Mesodermal cell (in vitro differentiated cells): Measurements from ENCODE around the gene PLA2G4F.

Source experiments
- H3K27ac ChIP-seq: 2 replicates; pipeline ENCODE4 v1.7.0; 2013; ENCODE audit warnings: mild to moderate bottlenecking, low read depth, low read length, moderate library complexity; ENCODE audit not compliant: severe bottlenecking
- H3K36me3 ChIP-seq: 2 replicates; pipeline ENCODE4 v1.7.1; 2013; ENCODE audit warnings: mild to moderate bottlenecking, low read length, moderate library complexity; ENCODE audit not compliant: control insufficient read depth, insufficient read depth
- H3K4me1 ChIP-seq: one replicate; pipeline ENCODE4 v1.7.1; 2013; ENCODE audit warnings: mild to moderate bottlenecking, low read length; ENCODE audit not compliant: insufficient read depth, control insufficient read depth, poor library complexity, severe bottlenecking
- H3K4me3 ChIP-seq: 2 replicates; pipeline ENCODE4 v1.7.0; 2013; ENCODE audit warnings: low read length, control low read depth, mild to moderate bottlenecking; ENCODE audit not compliant: insufficient read depth, poor library complexity, severe bottlenecking; ENCODE audit errors: extremely low read depth
- H3K9me3 ChIP-seq: 2 replicates; pipeline ENCODE4 v1.7.1; 2013; ENCODE audit warnings: mild to moderate bottlenecking, low read length, moderate library complexity; ENCODE audit not compliant: control insufficient read depth
- WGBS, 2 experiments: methylation state at CpG; one replicate each; pipeline ENCODE4 v1.1.5; 2013; ENCODE audit warnings: missing lambda C conversion rate in 2 of 2; ENCODE audit not compliant: insufficient coverage in 2 of 2; 5-methylcytosine and 5-hydroxymethylcytosine counted together

PLA2G4F gene

GRCh38 chr15:42147431-42147735 lies 9.1 kb downstream of the PLA2G4F start:
- no peak overlapping the region for H3K27ac ChIP-seq
- H3K36me3 ChIP-seq: no peaks in the 10 kb centered on the region
- H3K4me1 ChIP-seq: no peaks in the 10 kb centered on the region
- no peaks in the 10 kb centered on the region for H3K9me3 ChIP-seq
- WGBS, 2 experiments: 100% methylated on average over 2 to 4 of the region's 4 CpGs
- no peak overlapping the region for H3K4me3 ChIP-seq

GRCh38 chr15:42146551-42147430 lies 9.6 kb downstream of the PLA2G4F start:
- no peak overlapping the region for H3K4me3 ChIP-seq

GRCh38 chr15:42145546-42146455 lies 10.6 kb downstream of the PLA2G4F start:
- H3K4me3 ChIP-seq: no peak overlapping the region
- H3K4me1 ChIP-seq: no peaks in the 10 kb centered on the region
- H3K27ac ChIP-seq: no peak overlapping the region
- H3K36me3 ChIP-seq: no peaks in the 10 kb centered on the region
- H3K9me3 ChIP-seq: no peaks in the 10 kb centered on the region
- WGBS, 2 experiments: 89% methylated on average over 19 to 20 of the region's 29 CpGs

More at GRCh38 chr15:42146551-42147430, 9.6 kb downstream of the PLA2G4F start:
- Histone ChIP-seq H3K9me3 (no peaks in the 10 kb centered on the region), H3K4me1 (no peaks in the 10 kb centered on the region), H3K27ac (no peak overlapping the region), H3K36me3 (no peaks in the 10 kb centered on the region)
- 91 to 95% methylated on average over 13 to 18 of the region's 24 CpGs for WGBS, 2 experiments

- 82 to 83% methylated on average over 6 to 8 of the region's 9 CpGs for WGBS, 2 experiments
- Histone ChIP-seq H3K9me3 (no peaks in the 10 kb centered on the region), H3K4me3 (no peak overlapping the region), H3K36me3 (no peaks in the 10 kb centered on the region), H3K4me1 (no peaks in the 10 kb centered on the region), H3K27ac (no peak overlapping the region)
Observed at GRCh38 chr15:42144841-42145375, 11.5 kb downstream of the PLA2G4F start.

GRCh38 chr15:42143866-42144625 lies 12.4 kb downstream of the PLA2G4F start:
- Histone ChIP-seq H3K27ac (no peak overlapping the region), H3K4me1 (no peaks in the 10 kb centered on the region), H3K36me3 (no peaks in the 10 kb centered on the region), H3K4me3 (no peak overlapping the region), H3K9me3 (peaks cover 2% of the 10 kb centered on the region)
- 90 to 92% methylated on average over 15 to 18 of the region's 18 CpGs for WGBS, 2 experiments

GRCh38 chr15:42143356-42143755 lies 13.1 kb downstream of the PLA2G4F start:
- WGBS, 2 experiments: 89 to 92% methylated on average over 3 of the region's 4 CpGs
- Histone ChIP-seq H3K4me1 (no peaks in the 10 kb centered on the region), H3K4me3 (no peak overlapping the region), H3K9me3 (peaks cover 6% of the 10 kb centered on the region), H3K27ac (no peak overlapping the region), H3K36me3 (no peaks in the 10 kb centered on the region)

GRCh38 chr15:42141795-42142667 lies 14.4 kb downstream of the PLA2G4F start:
- H3K9me3 ChIP-seq: peaks cover 6% of the 10 kb centered on the region
- H3K4me3 ChIP-seq: no peak overlapping the region
- H3K27ac ChIP-seq: no peak overlapping the region
- H3K4me1 ChIP-seq: no peaks in the 10 kb centered on the region
- no peaks in the 10 kb centered on the region for H3K36me3 ChIP-seq
- WGBS, 2 experiments: 78 to 80% methylated on average over 12 to 20 of the region's 21 CpGs

- H3K9me3 ChIP-seq: peaks cover 6% of the 10 kb centered on the region
- no peak overlapping the region for H3K4me3 ChIP-seq
- H3K4me1 ChIP-seq: no peaks in the 10 kb centered on the region
- no peaks in the 10 kb centered on the region for H3K36me3 ChIP-seq
- no peak overlapping the region for H3K27ac ChIP-seq
- 86 to 100% methylated on average over 4 to 5 of the region's 7 CpGs for WGBS, 2 experiments
Observed at GRCh38 chr15:42141246-42141645, 15.2 kb downstream of the PLA2G4F start.

GRCh38 chr15:42140383-42141070 lies 15.9 kb downstream of the PLA2G4F start:
- H3K36me3 ChIP-seq: no peaks in the 10 kb centered on the region
- H3K9me3 ChIP-seq: peaks cover 6% of the 10 kb centered on the region
- 76 to 88% methylated on average over 6 of the region's 8 CpGs for WGBS, 2 experiments
- H3K4me3 ChIP-seq: no peak overlapping the region
- H3K27ac ChIP-seq: no peak overlapping the region
- H3K4me1 ChIP-seq: no peaks in the 10 kb centered on the region
